Stimulated activated CD8-positive, alpha-beta memory T cell treated with anti-CD3 and anti-CD28 coated beads, Interleukin-15, amount 100 ng/mL, for 4 hours (primary cell): ENCODE data around the gene MPHOSPH9.
"Not testable (repeated sequence)": the region's sequence is repeated elsewhere in the genome, so short reads cannot be mapped to it uniquely, and the experiment has no call there.

Experiments used
- DNase-seq, 2 donors: peaks; one replicate each; pipeline ENCODE4 v3.0.0-alpha.2; 2020; ENCODE audit warnings: low read depth in 2 of 2

The MPHOSPH9 gene

DNA sequence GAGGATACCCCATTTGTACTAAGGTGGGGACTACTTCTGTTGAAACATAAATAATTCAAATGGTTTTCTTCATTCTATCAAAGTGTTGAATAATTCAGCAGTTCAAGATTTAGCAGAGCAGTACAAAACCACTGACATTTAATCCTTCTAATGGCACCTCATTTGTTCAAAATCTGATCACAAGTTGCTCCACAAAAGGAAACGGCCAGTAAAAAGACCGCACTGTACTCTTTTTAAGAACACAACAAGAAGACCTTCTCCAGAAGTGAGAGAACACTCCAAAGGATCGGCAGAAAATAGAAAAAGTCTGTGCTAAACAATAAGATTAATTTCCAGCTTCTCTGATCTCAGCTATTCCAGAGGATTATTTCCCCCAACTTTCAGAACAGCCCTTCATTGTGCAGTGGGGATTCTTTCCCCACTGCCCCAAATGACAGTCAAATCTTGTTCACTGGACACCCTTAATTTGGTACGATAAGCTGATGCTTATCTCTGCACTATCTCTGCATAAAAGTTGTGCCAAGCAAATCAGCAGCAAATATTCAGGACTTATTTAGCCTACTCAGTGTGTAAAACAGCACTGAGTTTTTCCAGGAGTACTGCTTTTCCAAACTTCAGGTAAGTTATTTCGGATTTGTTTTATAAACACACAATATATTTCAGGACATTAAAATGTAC is 5.2 kb downstream of the MPHOSPH9 start:
- DNase-seq: no peak

DNA sequence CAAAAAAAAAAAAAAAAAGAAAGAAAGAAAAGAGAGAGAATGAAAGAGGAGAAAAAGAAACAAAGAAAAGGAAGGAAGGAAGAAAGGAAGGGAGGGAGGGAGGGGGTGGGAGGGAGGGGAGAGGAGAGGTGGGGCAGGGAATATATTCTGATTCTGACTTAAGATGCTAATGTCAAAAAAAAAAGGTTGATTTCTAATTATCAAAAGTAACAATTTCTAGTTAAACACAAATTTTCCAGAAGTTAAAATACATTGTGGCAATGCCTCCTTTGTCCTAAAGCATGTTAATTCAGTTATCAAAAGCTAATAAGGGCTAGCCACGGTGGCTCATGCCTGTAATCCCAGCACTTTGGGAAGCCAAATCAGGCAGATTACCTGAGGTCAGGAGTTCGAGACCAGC is 7.5 kb downstream of the MPHOSPH9 start:
- DNase-seq: no peak

DNA sequence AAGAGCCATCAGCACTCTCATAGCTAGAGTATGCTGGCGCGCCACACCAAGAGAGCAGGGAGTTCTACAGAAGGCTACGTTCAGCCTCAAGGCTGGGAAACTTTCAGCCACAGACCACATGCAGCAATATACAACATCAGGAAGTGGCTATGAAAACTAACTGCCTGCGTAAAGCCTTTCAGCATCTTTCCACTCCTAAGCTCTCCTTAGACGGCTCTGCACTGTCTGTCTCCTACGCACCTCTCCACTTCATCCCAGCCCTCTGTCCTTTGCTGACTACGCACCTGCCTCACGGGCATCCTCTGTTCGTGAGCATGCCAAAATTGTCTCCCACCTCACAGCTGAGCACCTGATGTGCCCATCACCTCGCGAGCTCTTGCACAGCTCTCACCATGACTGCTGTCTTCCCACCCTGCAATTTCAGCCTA is 9.7 kb downstream of the MPHOSPH9 start:
- DNase-seq: peak; percentile 13 to 34

DNA sequence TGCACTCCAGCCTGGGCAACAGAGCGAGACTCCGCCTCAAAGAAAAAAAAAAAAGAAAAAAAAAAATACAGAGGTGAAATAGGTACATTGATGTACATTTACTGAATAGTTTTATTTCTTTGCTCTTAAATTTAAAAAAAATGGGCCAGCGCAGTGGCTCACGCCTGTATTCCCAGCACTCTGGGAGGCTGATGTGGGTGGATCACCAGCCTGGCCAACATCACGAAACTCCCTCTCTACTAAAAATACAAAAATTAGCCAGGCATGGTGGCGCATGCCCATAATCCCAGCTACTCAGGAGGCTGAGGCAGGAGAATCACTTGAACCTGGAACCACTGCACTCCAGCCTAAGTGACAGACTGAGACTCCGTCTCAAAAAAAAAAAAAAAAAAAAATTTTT is 25.1 kb downstream of the MPHOSPH9 start:
- DNase-seq: not testable (repeated sequence)

DNA sequence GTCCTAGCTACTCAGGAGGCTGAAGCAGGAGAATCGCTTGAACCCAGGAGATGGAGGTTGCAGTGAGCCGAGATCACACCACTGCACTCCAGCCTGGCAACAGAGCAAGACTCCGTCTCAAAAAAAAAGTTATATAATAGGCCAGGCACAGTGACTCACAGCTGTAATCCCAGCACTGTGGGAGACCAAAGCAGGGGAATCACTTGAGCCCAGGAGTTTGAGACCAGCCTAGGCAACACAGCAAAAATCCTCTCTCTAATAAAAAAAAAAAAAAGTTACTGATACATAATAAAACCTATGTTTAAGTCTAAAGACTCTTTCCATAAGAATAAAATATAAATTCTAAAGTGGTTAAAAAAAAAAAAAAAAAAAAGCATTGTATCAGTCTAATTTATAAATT is 26.1 kb downstream of the MPHOSPH9 start:
- not testable (repeated sequence) for DNase-seq

DNA sequence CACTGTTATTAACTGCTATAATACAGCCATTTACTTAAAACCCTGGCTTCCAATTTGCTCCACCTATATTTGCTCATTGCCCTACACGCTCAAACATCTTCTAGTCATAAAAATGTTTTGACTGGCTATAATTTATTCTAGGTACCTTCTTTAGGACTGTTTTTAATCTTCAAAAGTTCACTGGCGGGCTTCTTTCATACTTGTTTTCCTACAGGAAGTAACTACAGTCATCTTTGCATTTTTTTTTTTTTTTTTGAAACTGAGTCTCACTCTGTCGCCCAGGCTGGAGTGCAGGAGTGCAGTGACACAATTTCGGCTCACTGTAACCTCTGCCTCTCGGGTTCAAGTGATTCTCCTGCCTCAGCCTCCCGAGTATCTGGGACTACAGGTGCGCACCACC is 32.5 kb downstream of the MPHOSPH9 start:
- no peak for DNase-seq

DNA sequence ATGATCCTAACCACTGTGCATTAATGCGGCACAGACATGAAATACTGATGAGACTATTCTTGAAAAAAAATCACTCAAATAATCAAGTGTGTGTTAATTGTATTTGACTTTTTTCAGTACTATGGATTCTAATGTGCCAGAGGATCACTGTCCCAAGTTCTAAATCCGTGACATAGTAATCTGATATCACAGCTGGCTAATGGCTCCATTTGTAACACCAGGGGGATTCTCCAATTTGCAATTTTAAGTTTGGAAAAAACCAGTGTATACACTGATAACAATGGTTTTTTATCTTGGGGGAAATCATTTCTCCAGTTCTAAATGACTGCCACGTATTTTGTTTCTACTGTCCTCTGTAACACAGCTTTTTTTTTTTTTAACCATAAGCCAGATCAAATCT is 33.0 kb downstream of the MPHOSPH9 start:
- DNase-seq: no peak

DNA sequence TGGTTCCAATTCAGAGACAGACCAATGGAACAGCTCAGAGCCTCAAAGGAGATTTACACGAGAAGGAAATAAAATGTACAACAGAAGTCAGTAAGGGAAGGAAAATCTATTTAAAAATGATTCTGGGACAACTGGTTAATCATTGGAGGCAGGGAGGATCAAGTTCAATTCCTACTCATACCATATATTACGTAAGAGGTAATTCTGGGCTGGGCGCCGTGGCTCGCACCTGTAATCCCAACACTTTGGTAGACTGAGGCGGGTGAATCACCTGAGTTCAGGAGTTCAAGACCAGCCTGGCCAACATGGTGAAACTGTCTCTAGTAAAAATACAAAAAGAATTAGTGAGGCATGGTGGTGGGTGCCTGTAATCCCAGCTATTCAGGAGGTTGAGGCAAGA is 45.3 kb downstream of the MPHOSPH9 start:
- no peak for DNase-seq

DNA sequence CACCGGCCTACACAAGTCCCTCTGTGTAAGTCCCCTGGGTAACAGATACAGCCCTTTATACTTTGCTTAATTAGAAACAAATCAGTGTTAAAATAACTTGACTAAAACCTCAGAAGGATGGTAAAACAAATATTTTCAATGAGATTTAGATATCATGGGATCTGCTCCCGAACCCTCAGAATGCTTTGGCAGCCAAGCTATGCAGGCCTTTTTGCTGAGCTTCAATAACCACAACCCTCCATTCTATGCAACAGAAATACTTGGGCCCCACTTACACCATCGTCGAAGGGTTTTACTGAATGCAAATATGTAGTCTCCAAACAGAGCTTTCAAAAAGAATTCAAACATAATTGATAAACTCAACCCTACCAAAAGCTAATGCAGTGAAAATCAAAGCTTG is 52.8 kb downstream of the MPHOSPH9 start:
- DNase-seq: no peak

DNA sequence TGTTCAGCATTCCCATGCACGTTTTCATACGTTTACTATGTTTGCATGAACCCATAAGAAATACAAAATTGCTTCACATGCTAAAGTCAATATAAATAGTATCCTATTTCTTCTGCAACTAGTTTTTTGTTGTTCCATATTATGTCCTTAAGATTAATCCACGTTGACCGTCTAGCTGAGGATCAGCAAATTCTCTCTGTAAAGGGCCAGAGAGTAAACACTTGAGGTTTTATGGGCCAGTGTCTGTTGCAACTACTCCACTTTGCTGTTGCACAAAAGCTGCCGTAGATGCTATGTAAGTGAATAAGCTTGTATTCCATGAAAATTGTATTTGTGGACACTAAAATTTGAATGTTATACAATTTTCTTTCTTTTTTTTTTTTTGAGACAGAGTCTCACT is 61.0 kb downstream of the MPHOSPH9 start:
- DNase-seq: no peak

DNA sequence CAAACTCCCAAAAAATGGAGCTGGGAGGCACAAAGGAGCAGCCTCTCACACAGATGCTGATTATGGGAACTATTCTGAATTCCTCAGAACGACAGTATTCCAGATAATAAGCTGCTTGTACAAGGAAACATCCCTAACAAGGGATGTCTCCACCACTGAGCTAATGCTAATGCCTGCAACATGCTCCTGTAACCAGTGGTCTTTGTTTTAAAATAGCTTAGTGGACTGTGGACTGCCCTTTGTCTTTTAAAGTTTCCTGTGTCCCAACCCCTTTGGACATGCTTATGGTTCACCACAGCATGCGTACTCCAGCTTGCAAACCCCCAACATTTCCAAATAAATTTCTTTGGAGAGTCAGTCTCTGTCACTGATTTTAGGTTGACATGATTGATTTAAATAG is 65.6 kb downstream of the MPHOSPH9 start:
- no peak for DNase-seq

DNA sequence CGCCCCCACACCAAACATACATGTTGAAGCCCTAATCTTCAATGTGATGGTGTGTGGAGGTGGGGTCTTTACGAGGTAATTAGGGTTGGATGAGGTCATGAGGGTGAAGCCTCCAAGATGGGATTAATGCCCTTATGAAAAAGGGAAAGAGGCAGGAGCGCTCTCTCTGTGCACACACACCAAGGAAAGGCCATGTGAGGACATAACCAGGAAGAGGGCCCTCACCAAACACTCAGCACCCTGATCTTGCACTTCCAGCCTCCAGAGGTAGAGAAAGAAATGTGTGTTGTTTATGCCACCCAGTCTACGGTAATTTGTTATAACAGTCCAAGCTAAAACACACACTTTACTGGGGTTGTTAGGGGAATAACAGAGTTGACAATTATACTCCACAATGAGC is 67.4 kb downstream of the MPHOSPH9 start:
- no peak for DNase-seq

DNA sequence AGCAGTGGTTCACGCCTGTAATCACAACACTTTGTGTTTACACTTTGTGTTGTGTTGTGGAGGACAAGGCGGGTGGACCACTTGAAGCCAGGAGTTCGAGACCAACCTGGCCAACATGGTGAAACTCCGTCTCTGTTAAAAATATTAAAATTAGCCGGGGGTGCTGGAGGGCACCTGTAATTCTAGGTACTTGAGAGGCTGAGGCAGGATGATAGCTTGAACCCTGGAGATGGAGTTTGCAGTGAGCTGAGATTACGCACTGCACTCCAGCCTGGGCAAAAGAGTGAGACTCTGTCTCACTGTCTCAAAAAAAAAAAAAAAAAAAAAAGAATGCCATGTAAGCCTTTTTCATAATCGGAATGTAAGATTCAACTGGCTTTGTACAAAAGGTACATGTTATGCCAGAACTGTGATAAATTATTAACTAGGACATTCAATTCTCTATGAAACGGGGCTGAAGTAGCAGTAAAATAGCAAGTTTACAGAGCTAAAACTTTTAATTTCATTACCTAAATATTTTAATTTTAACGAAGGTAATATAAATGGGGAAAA is 68.2 kb downstream of the MPHOSPH9 start:
- DNase-seq: no peak

DNA sequence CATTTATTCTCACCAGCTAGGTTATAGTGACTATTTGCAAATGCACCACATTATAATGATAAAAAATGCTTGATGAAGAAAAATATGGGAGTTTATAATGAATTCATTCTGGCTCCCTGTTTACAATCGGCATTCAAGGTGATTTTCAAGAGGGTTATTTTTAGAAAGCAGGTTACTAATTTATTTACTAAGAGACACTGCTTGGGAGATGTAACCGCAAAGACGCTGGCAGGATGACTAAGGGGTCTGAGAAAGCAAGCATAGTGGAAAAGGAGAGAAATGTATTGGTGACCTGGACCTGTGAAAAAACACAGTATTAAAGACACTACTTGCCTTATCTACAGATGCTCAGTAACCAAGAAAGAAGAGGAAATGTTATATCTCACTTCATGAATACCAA is 68.7 kb downstream of the MPHOSPH9 start:
- no peak for DNase-seq

DNA sequence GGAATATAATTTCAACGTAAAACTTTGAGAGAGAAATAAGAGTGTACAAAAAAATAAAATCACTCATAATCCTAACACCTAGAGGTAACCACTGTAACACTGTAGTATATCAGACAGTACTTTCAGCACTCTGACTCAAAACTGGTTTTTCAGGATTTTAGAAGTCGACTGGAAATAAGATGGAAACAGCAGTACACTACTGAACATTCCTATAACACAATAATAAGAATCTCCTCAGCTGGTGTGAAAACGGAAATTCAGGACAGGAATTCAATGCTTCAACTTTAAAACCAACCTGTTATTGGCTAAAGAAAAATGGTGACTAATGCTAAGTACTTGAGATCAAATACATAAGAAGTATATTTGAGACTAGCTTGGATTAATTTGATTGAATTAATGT is 69.7 kb downstream of the MPHOSPH9 start:
- no peak for DNase-seq

DNA sequence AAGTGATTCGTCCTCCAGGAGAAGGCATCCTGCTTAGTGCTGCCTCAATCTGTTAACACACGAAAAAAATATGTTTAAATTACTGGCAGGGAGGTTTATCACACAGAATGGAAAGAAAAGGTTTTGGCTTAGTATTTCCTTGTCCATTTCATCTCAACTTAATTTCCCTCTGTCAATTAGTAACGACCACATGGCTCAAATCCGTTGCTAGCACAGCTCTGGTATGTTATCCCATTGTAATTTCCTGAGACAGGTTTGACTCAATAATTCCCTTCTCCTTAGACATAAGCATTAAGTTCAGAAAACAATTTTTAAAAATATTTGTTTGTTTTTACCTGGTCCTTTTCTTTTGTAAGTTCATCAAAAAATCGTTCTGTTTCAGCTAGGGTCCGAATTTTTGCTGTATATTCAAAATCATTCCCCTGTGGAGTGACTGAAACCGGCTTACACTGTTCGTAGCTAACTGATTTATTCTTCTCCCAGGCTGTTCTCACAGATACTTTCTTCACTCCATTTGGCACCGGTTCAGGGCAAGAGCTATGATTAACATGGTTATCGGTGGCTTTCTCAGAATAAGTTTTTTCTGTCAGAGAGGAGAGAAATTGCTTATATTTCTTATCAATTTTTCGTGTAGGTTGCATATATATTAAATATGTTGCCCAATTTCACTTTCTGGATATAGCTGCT is 72.0 kb downstream of the MPHOSPH9 start:
- no peak for DNase-seq

DNA sequence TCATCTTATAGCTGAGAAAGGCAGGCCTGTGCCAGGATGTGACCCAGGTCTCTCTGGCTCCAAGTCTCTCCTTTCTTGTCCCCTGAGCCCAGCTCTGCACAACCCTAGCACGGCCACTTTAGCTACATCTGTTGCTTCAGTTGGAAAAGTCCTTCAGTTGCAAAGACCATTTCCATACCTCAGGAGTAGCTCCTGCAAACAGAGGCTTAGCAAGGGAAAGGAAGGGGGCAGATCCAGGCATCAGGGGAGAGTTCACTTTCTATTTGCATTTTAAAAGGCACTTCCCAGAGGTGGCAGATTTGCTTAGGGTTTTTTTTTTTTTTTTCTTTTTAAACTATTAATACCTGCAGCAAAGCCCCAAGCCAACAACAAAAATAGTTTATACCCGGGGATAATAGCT is 79.0 kb downstream of the MPHOSPH9 start:
- DNase-seq: no peak

DNA sequence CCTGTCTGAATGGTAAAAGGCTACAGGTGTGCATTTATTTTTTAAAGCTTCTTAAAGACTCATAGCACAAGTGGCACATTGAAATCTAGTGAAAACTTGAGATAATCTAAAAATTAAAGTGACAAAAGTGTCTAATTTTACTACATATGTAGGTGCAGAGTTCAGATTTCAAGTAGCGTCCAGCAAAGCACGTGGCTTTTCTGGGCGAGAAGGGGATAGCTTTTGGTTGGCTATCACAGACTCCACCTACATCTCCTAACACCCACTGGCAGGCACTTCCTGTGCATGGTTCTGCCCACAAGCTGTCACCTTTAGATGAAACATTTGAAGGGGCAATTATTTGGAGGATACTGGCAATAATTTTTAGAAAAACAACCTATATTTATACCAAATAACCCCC is 80.1 kb downstream of the MPHOSPH9 start:
- DNase-seq: no peak

DNA sequence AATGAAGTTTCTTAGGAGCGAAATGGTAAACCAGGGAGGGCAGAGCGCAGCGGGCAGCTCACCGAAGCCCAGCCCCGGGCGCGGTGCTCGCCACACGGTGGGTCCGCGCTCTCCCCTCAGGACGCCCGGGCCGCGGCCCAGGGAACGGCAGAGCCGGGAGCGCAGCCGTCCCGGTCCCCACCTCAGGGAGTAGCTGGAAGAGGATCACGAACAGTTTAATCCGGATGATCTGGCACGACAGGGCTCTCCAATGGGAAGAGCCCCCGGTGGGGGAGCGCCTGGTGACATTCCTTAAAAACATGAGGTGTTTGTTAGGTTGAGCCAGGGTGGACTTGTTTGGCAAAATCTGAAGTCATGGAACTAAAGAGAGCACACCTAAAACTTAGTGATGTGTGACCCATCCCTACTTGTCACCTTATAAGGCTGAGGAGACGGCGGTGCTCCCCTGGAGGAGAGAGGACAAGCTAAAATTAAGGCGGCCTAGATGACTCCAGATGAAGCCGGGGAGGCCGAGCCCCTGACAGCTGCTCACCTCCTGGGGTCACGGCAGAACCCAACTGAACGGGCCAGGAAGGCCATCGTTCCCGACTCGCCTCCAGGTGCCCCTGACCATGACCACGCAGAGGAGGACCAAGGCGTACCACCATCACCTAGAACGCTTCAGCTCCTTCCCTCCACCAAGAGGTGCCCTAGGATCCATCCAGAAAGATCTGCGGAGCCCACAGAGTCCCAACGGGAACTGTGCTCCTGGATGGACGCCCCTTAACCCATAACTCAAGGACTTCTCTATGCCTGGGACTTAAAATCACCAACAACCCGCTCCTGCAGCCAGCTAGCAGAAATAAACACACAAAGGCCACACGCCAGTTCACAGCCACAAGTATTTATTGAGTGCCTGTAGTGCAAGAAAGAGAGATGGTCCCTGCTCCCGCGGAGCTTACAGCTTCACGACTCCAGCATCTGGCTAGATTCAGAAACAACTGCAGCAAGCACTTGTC is 81.2 kb downstream of the MPHOSPH9 start:
- DNase-seq: no peak

DNA sequence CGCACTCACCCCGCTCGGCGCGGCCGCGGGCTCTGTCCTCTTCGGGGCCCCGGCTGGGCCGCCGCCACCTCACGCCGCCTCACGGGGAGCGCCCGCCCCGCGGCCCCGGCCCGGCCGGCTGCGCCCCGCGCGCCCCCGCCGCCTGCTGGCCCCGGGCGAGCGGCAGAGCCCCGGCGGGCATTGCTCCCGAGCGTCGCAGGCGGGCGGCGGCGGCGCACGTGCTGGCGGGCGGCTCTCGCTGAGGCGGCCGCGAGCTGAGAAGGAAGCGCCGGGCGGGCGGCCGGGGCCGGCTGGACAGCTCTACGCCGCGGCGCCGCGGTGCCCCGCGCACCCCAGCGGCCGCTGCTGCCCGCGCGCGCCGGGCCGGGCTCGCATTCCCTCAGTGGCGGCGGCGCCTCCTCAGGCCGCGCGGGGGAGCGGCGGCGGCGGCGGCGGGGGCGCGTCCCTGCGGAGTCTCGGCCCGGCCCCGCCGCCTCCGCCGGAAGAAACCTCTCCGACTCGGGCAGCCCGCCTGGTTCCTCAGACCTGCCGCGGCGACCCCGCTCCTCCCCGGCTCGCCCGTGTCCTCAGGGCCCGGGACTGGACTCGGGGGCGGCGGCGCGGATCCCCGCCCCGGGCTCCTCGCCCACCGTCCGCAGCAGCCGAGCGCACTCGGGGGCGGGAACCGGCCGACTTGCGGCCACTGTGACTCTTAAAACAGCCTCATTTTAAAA is 82.0 kb downstream of the MPHOSPH9 start, which contains the start of gene PITPNM2:
TSS of gene PITPNM2 (minus strand) at position 347 of the 713 bp plus-strand sequence. CDS start 116,500 bp downstream, outside the sequence.
- DNase-seq: peak in 1 of 2 donors; percentile 40

DNA sequence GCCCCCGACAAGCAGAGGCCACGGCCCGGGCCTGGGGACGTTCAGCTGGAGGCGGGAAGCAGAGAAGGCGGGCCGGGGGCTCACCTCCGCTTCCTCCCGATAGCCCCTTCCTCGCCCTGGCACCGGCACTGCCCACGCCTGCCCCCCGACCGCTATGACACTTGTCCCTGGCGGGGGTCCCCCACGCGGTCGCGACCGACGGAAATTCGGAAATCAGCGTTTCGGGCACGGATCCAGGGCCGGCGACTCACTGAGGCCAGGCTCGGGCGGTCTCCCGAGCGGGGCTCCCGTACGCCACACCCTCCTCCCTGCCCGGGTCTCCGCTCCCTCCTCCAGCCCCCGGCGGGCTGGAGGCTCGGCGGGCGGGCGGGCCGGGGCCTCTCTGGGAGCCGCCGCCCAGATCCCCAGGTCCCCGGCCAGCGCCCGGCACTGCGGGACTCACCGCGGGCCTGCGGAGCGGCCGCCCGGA is 82.6 kb downstream of the MPHOSPH9 start:
- DNase-seq: no peak
